Measurements from ENCODE around the gene WDTC1.

DNA sequence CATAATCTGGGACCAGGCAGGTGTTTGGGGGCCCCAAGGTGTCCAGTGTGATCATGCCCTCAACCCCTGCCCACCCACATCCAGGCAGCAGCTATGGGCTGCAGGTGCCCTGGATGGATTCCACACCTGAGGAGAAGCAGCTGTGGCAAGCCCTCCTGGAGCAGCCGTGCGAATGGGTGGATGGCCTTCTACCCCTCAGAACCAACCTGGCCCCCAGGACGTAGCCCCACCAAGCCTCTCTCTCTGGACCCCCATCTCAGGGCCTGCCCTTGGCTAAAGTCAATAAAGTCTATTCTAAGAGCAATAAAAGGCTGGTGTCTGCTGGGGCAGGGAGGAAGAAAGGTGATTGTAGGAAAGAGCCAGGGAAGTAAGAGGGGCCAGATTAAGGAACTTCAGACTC is 119.2 kb downstream of the WDTC1 start:
- TF ChIP-seq, protein P1, sequence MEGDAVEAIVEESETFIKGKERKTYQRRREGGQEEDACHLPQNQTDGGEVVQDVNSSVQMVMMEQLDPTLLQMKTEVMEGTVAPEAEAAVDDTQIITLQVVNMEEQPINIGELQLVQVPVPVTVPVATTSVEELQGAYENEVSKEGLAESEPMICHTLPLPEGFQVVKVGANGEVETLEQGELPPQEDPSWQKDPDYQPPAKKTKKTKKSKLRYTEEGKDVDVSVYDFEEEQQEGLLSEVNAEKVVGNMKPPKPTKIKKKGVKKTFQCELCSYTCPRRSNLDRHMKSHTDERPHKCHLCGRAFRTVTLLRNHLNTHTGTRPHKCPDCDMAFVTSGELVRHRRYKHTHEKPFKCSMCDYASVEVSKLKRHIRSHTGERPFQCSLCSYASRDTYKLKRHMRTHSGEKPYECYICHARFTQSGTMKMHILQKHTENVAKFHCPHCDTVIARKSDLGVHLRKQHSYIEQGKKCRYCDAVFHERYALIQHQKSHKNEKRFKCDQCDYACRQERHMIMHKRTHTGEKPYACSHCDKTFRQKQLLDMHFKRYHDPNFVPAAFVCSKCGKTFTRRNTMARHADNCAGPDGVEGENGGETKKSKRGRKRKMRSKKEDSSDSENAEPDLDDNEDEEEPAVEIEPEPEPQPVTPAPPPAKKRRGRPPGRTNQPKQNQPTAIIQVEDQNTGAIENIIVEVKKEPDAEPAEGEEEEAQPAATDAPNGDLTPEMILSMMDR (IDR thresholded peaks at IDR 0.05 in 4 of 5, conservative IDR thresholded peaks at IDR 0.05 in 1 of 5) = no peak
- no peak for TF ChIP-seq POLR2A (IDR thresholded peaks at IDR 0.05)
